Measurements from ENCODE around the gene RLF.

The RLF gene

GRCh38 chr1:40161125-40161887, at the start of gene RLF:
Gene RLF (plus strand): TSS chr1:40161387. CDS start chr1:40161400, 13 bp downstream.
- DNase-seq: peak; percentile 97

- DNase-seq: no peak
These were observed 46.8 kb upstream of the RLF start for GRCh38 chr1:40114400-40114799.

GRCh38 chr1:40120128-40120527, 41.1 kb upstream of the RLF start:
- no peak for DNase-seq

- DNase-seq: no peak
These were observed 38.3 kb upstream of the RLF start for GRCh38 chr1:40122855-40123254.

GRCh38 chr1:40130892-40131291, 30.3 kb upstream of the RLF start:
- DNase-seq: no peak

- no peak for DNase-seq
These were observed 28.5 kb upstream of the RLF start for GRCh38 chr1:40132383-40133311.

GRCh38 chr1:40133312-40133665, 27.9 kb upstream of the RLF start:
- DNase-seq: no peak

- DNase-seq: no peak
These were observed 27.3 kb upstream of the RLF start for GRCh38 chr1:40133839-40134238.

GRCh38 chr1:40140211-40140973, 20.8 kb upstream of the RLF start:
- no peak for DNase-seq

- DNase-seq: no peak
These were observed 19.2 kb upstream of the RLF start for GRCh38 chr1:40141878-40142535.

- DNase-seq: no peak
These were observed 17.2 kb upstream of the RLF start for GRCh38 chr1:40143891-40144575.

- no peak for DNase-seq
These were observed 9.6 kb upstream of the RLF start for GRCh38 chr1:40151457-40152079.

GRCh38 chr1:40153073-40153770, 8.0 kb upstream of the RLF start:
- no peak for DNase-seq

GRCh38 chr1:40155135-40155534, 6.1 kb upstream of the RLF start:
- no peak for DNase-seq

GRCh38 chr1:40155910-40156309, 5.3 kb upstream of the RLF start:
- DNase-seq: no peak

- DNase-seq: no peak
These were observed 422 bp upstream of the RLF start for GRCh38 chr1:40160806-40161124.

- DNase-seq: no peak
These were observed 756 bp downstream of the RLF start for GRCh38 chr1:40161888-40162397.

GRCh38 chr1:40162753-40163441, 1.7 kb downstream of the RLF start:
- no peak for DNase-seq

- DNase-seq: no peak
These were observed 6.1 kb downstream of the RLF start for GRCh38 chr1:40167317-40167716.

GRCh38 chr1:40171036-40171435, 9.8 kb downstream of the RLF start:
- DNase-seq: no peak
